AG04450 (cell line): ENCODE data around the gene NLGN1. TPM values are rescaled to one million over a fixed set of nuclear protein-coding genes. Genes with fewer than 3 reads are reported as not detected.

Experiments
- CTCF ChIA-PET: fragments of 300-600, 350-600 bp; formaldehyde crosslinking; extraction: SDS; loops from one replicate; lab custom pipeline; 2022; ENCODE audit warnings: antibody characterized with exemption, inconsistent platforms; lab: Charles Lee
- POLR2A ChIA-PET: fragments of 350-600 bp; formaldehyde crosslinking; extraction: SDS; loops from one replicate; lab custom pipeline; 2021; ENCODE audit warnings: antibody characterized with exemption, inconsistent platforms; lab: Yijun Ruan, JAX
- DNase-seq: peaks from one replicate; pipeline ENCODE4 v3.0.0-alpha.2; 2011; ENCODE audit warnings: low read depth, low spot score
- H3K27ac ChIP-seq: one replicate; pipeline ENCODE4 v1.5.1; 2012; ENCODE audit warnings: low read depth, low read length, control low read depth
- H3K27me3 ChIP-seq: one replicate; pipeline ENCODE4 v1.6.0; 2012; ENCODE audit warnings: low read length; ENCODE audit not compliant: control insufficient read depth, insufficient read depth
- H3K4me3 ChIP-seq: 2 replicates; pipeline ENCODE4 v1.5.1; 2011; ENCODE audit warnings: mild to moderate bottlenecking, low read depth, low read length, control low read depth
- H3K9me3 ChIP-seq: 2 replicates; pipeline ENCODE4 v1.5.1; 2012; ENCODE audit warnings: low read length; ENCODE audit not compliant: control insufficient read depth, insufficient read depth
- polyA plus RNA-seq: library from polyadenylated mRNA; depleted of rRNA; stranded (reverse); fragments of >200 nt; gene quantifications from 2 replicates; pipeline ENCODE4 v1.2.3, GENCODE V29; 2011
- TF ChIP-seq, protein P1 (sequence below): IDR thresholded peaks from 2 replicates; pipeline ENCODE4 v1.5.1; 2011; ENCODE audit warnings: low read depth, low read length, control low read depth, inconsistent platforms

NLGN1 gene
- polyA plus RNA-seq, 1 experiment = 1.7 TPM

DNA sequence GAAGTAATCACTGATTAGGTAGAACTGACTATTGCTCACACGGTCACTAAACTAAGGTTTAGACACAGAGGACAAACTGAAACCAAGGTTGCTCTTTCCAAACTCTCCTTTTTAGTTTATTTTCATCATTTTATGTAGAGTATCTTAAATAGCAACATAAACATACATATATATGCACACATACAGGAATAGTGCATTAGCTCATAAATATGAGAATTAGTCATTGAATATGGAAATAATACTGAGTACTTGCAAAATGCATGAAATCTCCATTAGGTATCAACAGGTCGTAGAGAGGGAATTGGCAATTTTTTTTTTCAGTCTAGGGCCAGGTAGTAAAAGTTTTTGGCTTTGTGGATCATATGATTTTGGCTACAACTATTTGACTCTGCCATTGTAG lies 557.1 kb downstream of the NLGN1 start:
- Histone ChIP-seq H3K4me3 (no peak overlapping the region), H3K9me3 (peaks cover 4% of the 10 kb centered on the region; the same call in 1 of the 2 replicates), H3K27me3 (no peaks in the 10 kb centered on the region), H3K27ac (no peak overlapping the region)
- TF ChIP-seq, protein P1, sequence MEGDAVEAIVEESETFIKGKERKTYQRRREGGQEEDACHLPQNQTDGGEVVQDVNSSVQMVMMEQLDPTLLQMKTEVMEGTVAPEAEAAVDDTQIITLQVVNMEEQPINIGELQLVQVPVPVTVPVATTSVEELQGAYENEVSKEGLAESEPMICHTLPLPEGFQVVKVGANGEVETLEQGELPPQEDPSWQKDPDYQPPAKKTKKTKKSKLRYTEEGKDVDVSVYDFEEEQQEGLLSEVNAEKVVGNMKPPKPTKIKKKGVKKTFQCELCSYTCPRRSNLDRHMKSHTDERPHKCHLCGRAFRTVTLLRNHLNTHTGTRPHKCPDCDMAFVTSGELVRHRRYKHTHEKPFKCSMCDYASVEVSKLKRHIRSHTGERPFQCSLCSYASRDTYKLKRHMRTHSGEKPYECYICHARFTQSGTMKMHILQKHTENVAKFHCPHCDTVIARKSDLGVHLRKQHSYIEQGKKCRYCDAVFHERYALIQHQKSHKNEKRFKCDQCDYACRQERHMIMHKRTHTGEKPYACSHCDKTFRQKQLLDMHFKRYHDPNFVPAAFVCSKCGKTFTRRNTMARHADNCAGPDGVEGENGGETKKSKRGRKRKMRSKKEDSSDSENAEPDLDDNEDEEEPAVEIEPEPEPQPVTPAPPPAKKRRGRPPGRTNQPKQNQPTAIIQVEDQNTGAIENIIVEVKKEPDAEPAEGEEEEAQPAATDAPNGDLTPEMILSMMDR = no peak
- CTCF ChIA-PET = no interaction called here
- DNase-seq = no peak
- POLR2A ChIA-PET = no interaction called here

DNA sequence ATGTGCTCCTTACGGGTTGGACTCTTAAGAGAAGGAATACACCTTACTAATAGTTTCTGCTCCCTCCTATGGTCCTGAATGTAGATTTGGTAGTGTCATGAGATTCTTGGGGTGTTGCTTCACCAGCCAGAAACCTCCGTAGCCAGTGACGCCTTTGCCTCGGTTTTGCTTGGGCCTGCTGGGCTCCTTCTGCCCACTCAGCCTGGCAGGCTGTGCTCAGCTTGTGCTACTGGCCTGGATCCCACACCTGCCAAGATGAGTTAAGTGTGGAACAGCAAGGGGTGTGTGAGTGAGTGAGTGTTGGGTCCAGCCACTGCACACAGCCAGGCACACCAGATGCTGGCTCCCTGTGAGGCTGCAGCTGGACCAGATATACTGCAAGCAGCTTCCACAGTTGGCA lies 560.1 kb downstream of the NLGN1 start:
- ChIA-PET POLR2A (no interaction called here), CTCF (no interaction called here)
- no peak overlapping the region for H3K4me3 ChIP-seq
- H3K27ac ChIP-seq = no peak overlapping the region
- peaks cover 4% of the 10 kb centered on the region; the same call in 1 of the 2 replicates for H3K9me3 ChIP-seq
- H3K27me3 ChIP-seq = no peaks in the 10 kb centered on the region
- TF ChIP-seq, protein P1 = no peak
- no peak for DNase-seq

DNA sequence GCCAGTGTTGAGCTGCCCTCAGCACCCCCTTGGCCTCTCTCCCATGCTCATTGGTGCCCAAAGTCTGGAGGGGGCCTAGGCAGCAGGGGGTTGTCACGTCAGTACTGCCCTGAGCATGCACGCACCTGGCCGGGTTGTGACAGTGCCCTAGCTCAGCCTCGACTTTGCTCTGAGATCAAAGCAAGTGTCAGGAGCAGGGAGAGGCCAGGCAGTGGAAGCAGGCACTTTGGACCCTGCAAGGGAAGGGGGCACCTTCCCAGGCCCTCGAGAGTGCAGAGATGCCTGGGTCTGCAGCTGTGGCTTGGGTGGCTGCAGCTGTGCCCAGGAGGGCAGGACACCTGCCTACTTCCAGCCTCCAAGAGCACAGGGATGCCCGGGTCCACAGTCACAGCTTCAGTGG lies 561.3 kb downstream of the NLGN1 start:
- CTCF ChIA-PET = no interaction called here
- TF ChIP-seq, protein P1 = no peak
- H3K9me3 ChIP-seq = peaks cover 4% of the 10 kb centered on the region; the same call in 1 of the 2 replicates
- no peaks in the 10 kb centered on the region for H3K27me3 ChIP-seq
- H3K27ac ChIP-seq = no peak overlapping the region
- no peak overlapping the region for H3K4me3 ChIP-seq
- POLR2A ChIA-PET = no interaction called here
- no peak for DNase-seq

- TF ChIP-seq, protein P1 = no peak
- Histone ChIP-seq H3K9me3 (no peaks in the 10 kb centered on the region), H3K27ac (no peak overlapping the region), H3K4me3 (no peak overlapping the region), H3K27me3 (no peaks in the 10 kb centered on the region)
- ChIA-PET CTCF (no interaction called here), POLR2A (no interaction called here)
- no peak for DNase-seq
These were observed 572.7 kb downstream of the NLGN1 start for GRCh38 chr3:173970281-173970680.

DNA sequence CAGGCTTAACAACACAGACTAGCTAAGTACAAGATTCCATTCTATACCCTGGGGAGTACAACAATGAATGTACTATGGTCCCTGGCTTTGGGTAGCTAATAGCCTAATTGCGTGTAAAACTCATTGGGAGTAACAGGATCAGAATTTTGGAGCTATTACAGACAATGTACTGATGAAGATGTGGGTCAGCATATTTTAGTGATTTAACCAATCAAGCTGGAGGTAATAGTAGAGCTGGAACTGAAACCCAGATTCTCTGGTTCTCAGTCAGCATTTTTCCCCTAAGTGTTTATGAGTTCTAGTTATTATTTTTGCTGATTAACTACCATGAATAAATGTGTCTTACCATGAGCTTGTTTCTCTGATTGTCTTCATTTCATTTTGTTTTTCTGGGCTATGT lies 578.7 kb downstream of the NLGN1 start:
- DNase-seq = no peak
- CTCF ChIA-PET = no interaction called here
- no peak overlapping the region for H3K4me3 ChIP-seq

More for the DNA sequence above, 578.7 kb downstream of the NLGN1 start:
- POLR2A ChIA-PET = no interaction called here
- H3K9me3 ChIP-seq = no peaks in the 10 kb centered on the region
- H3K27me3 ChIP-seq = no peaks in the 10 kb centered on the region
- no peak overlapping the region for H3K27ac ChIP-seq
- TF ChIP-seq, protein P1 = no peak
